SK-N-SH (cell line): ENCODE results near the gene FBXO15. TPM values are rescaled to one million over a fixed set of nuclear protein-coding genes. Genes with fewer than 3 reads are reported as not detected.

Source experiments
- CTCF ChIA-PET: fragments of 300-600, 350-600 bp; formaldehyde crosslinking; extraction: SDS; loops from one replicate; lab custom pipeline; 2021; lab: Yijun Ruan, JAX
- POLR2A ChIA-PET: fragments of 350-600 bp; sonication (Branson Sonifier 250); formaldehyde crosslinking; extraction: SDS; loops from one replicate; lab custom pipeline; 2020; ENCODE audit warnings: antibody characterized with exemption, inconsistent platforms; lab: Yijun Ruan, JAX
- DNase-seq: peaks from one replicate; pipeline ENCODE4 v3.0.0; 2012
- H2AFZ ChIP-seq: fragments of 200-600 bp; sonication (generic); 2 replicates; pipeline ENCODE4 v1.8.1; 2016; ENCODE audit warnings: antibody characterized with exemption, mild to moderate bottlenecking, low read depth
- H3F3A ChIP-seq: fragments of 200-600 bp; sonication (generic); replicated peaks from 2 replicates; pipeline ENCODE3; 2016; ENCODE audit warnings: antibody characterized with exemption, mild to moderate bottlenecking; ENCODE audit not compliant: insufficient read depth
- H3K27ac ChIP-seq, 2 experiments: fragments of 200-500 bp in 1 of 2; fragments of 200-600 bp in 1 of 2; sonication (Bioruptor generic) in 1 of 2; sonication (generic), shearing (Covaris generic) in 1 of 2; 2 replicates each; pipeline versions ENCODE4 v1.5.1 to v1.6.1; 2014 to 2016; ENCODE audit warnings: low read depth in 2 of 2, inconsistent platforms in 1 of 2, low read length in 1 of 2, mild to moderate bottlenecking in 1 of 2, mixed read lengths in 1 of 2
- H3K27me3 ChIP-seq: fragments of 200-600 bp; sonication (generic), shearing (Covaris generic); 2 replicates; pipeline ENCODE4 v1.6.1; 2016; ENCODE audit warnings: mixed run types; ENCODE audit not compliant: insufficient read depth
- H3K36me3 ChIP-seq, 2 experiments: fragments of 200-500 bp in 1 of 2; fragments of 200-600 bp in 1 of 2; sonication (Bioruptor generic) in 1 of 2; sonication (generic) in 1 of 2; replicated peaks in 1 of 2; 2 replicates each; pipeline versions ENCODE3 to v1.5.1; 2014 to 2016; ENCODE audit warnings: low read length in 1 of 2, mild to moderate bottlenecking in 1 of 2; ENCODE audit not compliant: insufficient read depth in 2 of 2, control insufficient read depth in 1 of 2
- H3K4me1 ChIP-seq, 2 experiments: fragments of 200-500 bp in 1 of 2; fragments of 200-600 bp in 1 of 2; sonication (Bioruptor generic) in 1 of 2; sonication (generic), shearing (Covaris generic) in 1 of 2; 2 replicates each; pipeline versions ENCODE4 v1.5.1 to v1.6.1; 2014 to 2016; ENCODE audit warnings: low read depth in 1 of 2, low read length in 1 of 2, mixed run types in 1 of 2; ENCODE audit not compliant: insufficient read depth in 2 of 2, control insufficient read depth in 1 of 2
- H3K4me2 ChIP-seq: fragments of 200-600 bp; sonication (generic), shearing (Covaris generic); 2 replicates; pipeline ENCODE4 v1.6.1; 2017; ENCODE audit warnings: mixed run types
- H3K4me3 ChIP-seq, 2 experiments: fragments of 200-500 bp in 1 of 2; fragments of 200-600 bp in 1 of 2; sonication (Bioruptor generic) in 1 of 2; sonication (generic), shearing (Covaris generic) in 1 of 2; 2 replicates each; pipeline versions ENCODE4 v1.5.1 to v1.8.1; 2014 to 2016; ENCODE audit warnings: low read depth in 2 of 2, inconsistent platforms in 1 of 2, low read length in 1 of 2, mild to moderate bottlenecking in 1 of 2, mixed read lengths in 1 of 2, moderate library complexity in 1 of 2
- H3K79me2 ChIP-seq: fragments of 200-600 bp; sonication (generic); 2 replicates; pipeline ENCODE4 v1.8.1; 2017; ENCODE audit warnings: mild to moderate bottlenecking; ENCODE audit not compliant: insufficient read depth
- H3K9ac ChIP-seq: fragments of 200-600 bp; sonication (generic); 2 replicates; pipeline ENCODE4 v1.6.1; 2017; ENCODE audit warnings: mixed run types
- H3K9me2 ChIP-seq: fragments of 200-600 bp; sonication (generic); 2 replicates; pipeline ENCODE4 v1.6.1; 2017; ENCODE audit warnings: mixed run types
- H3K9me3 ChIP-seq: fragments of 200-600 bp; sonication (generic); 2 replicates; pipeline ENCODE4 v1.6.1; 2017; ENCODE audit warnings: mixed run types, mild to moderate bottlenecking, moderate library complexity
- H4K20me1 ChIP-seq: fragments of 200-600 bp; sonication (generic); 2 replicates; pipeline ENCODE4 v1.6.1; 2017; ENCODE audit warnings: mild to moderate bottlenecking, mixed run types; ENCODE audit not compliant: insufficient read depth
- CHD2 ChIP-seq: fragments of 150-350 bp; IDR thresholded peaks from 2 replicates; pipeline ENCODE4 v1.6.1; 2018; ENCODE audit warnings: low read length; ENCODE audit not compliant: partially characterized antibody
- ELF1 ChIP-seq: IDR thresholded peaks from 2 replicates; pipeline ENCODE4 v1.4.0; 2012
- EP300 ChIP-seq, 2 experiments: IDR thresholded peaks; 2 replicates each; pipeline versions ENCODE4 v1.4.0 to v1.6.1; 2012; ENCODE audit warnings: borderline replicate concordance in 1 of 2, low read depth in 1 of 2, low read length in 1 of 2
- FOXJ3 ChIP-seq: sonication (generic); formaldehyde crosslinking; IDR thresholded peaks from 2 replicates; pipeline ENCODE4 v1.5.1; 2020; ENCODE audit warnings: mild to moderate bottlenecking, missing genetic modification reagents
- FOXM1 ChIP-seq: IDR thresholded peaks from 2 replicates; pipeline ENCODE4 v1.4.0; 2012; ENCODE audit warnings: low read depth, mild to moderate bottlenecking
- GATA2 ChIP-seq: sonication (generic); formaldehyde crosslinking; IDR thresholded peaks from 2 replicates; pipeline ENCODE4 v1.5.0; 2020; ENCODE audit warnings: mild to moderate bottlenecking, missing genetic modification reagents
- JUND ChIP-seq: IDR thresholded peaks from 2 replicates; pipeline ENCODE4 v1.4.0; 2012
- NFIC ChIP-seq: IDR thresholded peaks from 2 replicates; pipeline ENCODE4 v1.4.0; 2012; ENCODE audit warnings: borderline replicate concordance
- RFX5 ChIP-seq: IDR thresholded peaks from 2 replicates; pipeline ENCODE4 v1.6.1; 2012; ENCODE audit warnings: mild to moderate bottlenecking, improper control_type of control experiment, low read length
- RXRA ChIP-seq: IDR thresholded peaks from 2 replicates; pipeline ENCODE4 v1.4.0; 2012; ENCODE audit warnings: low read depth, mild to moderate bottlenecking, borderline replicate concordance
- WGBS: methylation state at CpG from one replicate; pipeline ENCODE4 v1.1.6; 2017; ENCODE audit warnings: low lambda C conversion rate; 5-methylcytosine and 5-hydroxymethylcytosine counted together
- polyA plus RNA-seq, 3 experiments: library from polyadenylated mRNA; depleted of rRNA; stranded (reverse); fragments of >200 nt; gene quantifications; 2 replicates each; pipeline ENCODE4 v1.2.3, GENCODE V29; 2012
- TF ChIP-seq, protein P1 (sequence below): IDR thresholded peaks from 2 replicates; pipeline ENCODE4 v1.4.0; 2012; ENCODE audit warnings: low read depth, borderline replicate concordance
- TF ChIP-seq, protein P2 (sequence below): IDR thresholded peaks from 2 replicates; pipeline ENCODE4; 2012

Gene FBXO15
- polyA plus RNA-seq, 1 of the 3 experiments (the other 2 are of a cell fraction), result 0.62 TPM

DNA sequence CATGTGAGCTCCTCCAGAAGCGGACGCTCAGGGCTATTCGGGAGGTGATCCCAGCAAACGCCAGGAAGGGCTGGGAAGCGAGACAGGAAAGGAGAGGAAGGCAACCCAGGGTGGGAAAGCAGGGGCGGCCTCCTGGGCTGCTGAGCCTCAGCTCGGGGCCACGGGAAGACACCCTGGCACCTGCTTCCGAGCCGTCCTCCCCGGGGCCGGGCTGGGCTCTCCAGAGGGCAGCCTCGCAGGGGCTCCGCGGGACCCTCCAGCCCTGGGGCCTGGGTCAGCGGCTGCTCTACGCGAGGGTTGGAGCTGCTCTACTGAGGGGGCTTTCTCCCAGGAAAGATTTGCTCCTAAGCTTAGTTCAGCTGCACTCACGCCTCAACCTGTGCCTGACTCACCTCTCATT is 34.7 kb upstream of the FBXO15 start:
- no peaks in the 10 kb centered on the region for H4K20me1 ChIP-seq
- no peaks in the 10 kb centered on the region for H3K9me3 ChIP-seq
- 27% methylated on average over 10 of the region's 19 CpGs for WGBS
- peaks cover 68% of the 10 kb centered on the region for H3K27me3 ChIP-seq
- H3K9ac ChIP-seq, result no peak overlapping the region
- no peak for DNase-seq
- H3F3A ChIP-seq, result no peaks in the 10 kb centered on the region
- no peaks in the 10 kb centered on the region for H3K79me2 ChIP-seq
- no peaks in the 10 kb centered on the region for H3K9me2 ChIP-seq
- H3K27ac ChIP-seq, result no peak overlapping the region
- no peaks in the 10 kb centered on the region for H3K36me3 ChIP-seq
- ChIA-PET POLR2A (no interaction called here), CTCF (interaction anchor here (0.9 to 1.1 kb wide), 3 partner anchors 15 to 365 kb away, joined by 3 to 6 read pairs (median 4); no protein-coding TSS in a partner anchor)
- H3K4me2 ChIP-seq, result no peak overlapping the region
- H2AFZ ChIP-seq, result no peak overlapping the region
- H3K4me1 ChIP-seq, result no peaks in the 10 kb centered on the region
- H3K4me3 ChIP-seq, result no peak overlapping the region
- TF ChIP-seq FOXM1 (no peak), EP300 (IDR thresholded peaks at IDR 0.05; ENCODE audit: borderline replicate concordance in 1 of 2, low read depth in 1 of 2, low read length in 1 of 2) (no peak), ELF1 (no peak), RFX5 (no peak)
- TF ChIP-seq, protein P1, sequence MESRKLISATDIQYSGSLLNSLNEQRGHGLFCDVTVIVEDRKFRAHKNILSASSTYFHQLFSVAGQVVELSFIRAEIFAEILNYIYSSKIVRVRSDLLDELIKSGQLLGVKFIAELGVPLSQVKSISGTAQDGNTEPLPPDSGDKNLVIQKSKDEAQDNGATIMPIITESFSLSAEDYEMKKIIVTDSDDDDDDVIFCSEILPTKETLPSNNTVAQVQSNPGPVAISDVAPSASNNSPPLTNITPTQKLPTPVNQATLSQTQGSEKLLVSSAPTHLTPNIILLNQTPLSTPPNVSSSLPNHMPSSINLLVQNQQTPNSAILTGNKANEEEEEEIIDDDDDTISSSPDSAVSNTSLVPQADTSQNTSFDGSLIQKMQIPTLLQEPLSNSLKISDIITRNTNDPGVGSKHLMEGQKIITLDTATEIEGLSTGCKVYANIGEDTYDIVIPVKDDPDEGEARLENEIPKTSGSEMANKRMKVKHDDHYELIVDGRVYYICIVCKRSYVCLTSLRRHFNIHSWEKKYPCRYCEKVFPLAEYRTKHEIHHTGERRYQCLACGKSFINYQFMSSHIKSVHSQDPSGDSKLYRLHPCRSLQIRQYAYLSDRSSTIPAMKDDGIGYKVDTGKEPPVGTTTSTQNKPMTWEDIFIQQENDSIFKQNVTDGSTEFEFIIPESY, result no peak
- TF ChIP-seq, protein P2, sequence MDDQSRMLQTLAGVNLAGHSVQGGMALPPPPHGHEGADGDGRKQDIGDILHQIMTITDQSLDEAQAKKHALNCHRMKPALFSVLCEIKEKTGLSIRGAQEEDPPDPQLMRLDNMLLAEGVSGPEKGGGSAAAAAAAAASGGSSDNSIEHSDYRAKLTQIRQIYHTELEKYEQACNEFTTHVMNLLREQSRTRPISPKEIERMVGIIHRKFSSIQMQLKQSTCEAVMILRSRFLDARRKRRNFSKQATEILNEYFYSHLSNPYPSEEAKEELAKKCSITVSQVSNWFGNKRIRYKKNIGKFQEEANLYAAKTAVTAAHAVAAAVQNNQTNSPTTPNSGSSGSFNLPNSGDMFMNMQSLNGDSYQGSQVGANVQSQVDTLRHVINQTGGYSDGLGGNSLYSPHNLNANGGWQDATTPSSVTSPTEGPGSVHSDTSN, result no peak

DNA sequence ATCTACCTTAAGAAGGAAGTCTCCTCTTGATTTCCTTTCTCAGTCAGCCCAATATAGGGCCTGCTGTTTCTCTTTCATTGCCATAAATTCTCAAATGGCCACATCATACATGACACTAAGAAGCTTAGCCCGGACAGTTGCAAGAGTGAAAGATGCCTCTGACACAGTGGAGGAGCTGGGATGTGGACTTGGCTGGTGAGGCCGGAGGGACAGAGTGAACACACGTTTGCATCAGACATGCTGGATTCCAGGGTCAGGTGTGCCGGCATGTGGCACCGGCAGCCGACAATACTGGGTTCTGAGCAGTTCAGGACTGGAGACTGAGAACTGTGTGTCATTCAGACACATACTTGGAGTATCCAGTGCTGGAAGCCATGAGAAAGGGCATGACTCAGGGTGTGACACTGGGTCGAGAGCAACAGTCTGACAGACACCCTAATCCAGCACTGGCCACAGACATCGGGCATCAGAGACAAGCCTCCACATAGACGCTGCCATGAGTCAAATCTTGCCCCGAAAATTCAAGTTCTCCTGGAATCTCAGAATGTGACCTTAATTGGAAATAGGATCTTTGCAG is 32.1 kb upstream of the FBXO15 start:
- no peaks in the 10 kb centered on the region for H3K36me3 ChIP-seq
- no peak overlapping the region for H3K9ac ChIP-seq
- DNase-seq, result no peak
- H3F3A ChIP-seq, result no peaks in the 10 kb centered on the region
- ChIA-PET POLR2A (no interaction called here), CTCF (interaction anchor here (1.0 kb wide), 1 partner anchor 163 kb away, joined by 7 read pairs; no protein-coding TSS in a partner anchor)
- no peaks in the 10 kb centered on the region for H3K79me2 ChIP-seq
- no peak overlapping the region for H2AFZ ChIP-seq
- H3K4me2 ChIP-seq, result no peak overlapping the region
- H3K9me2 ChIP-seq, result no peaks in the 10 kb centered on the region
- H3K27ac ChIP-seq, result no peak overlapping the region
- no peaks in the 10 kb centered on the region for H3K9me3 ChIP-seq
- no peaks in the 10 kb centered on the region for H4K20me1 ChIP-seq
- H3K27me3 ChIP-seq, result peaks cover 87% of the 10 kb centered on the region
- no peak overlapping the region for H3K4me3 ChIP-seq
- no peaks in the 10 kb centered on the region; a peak in 1 of 4 replicates for H3K4me1 ChIP-seq
- 29% methylated on average over 10 of the region's 10 CpGs for WGBS
- TF ChIP-seq ELF1 (no peak), JUND (no peak), CHD2 (no peak), FOXJ3 (CRISPR knock-in tag) (no peak), RXRA (no peak), EP300 (IDR thresholded peaks at IDR 0.05; ENCODE audit: borderline replicate concordance in 1 of 2, low read depth in 1 of 2, low read length in 1 of 2) (no peak), GATA2 (no peak), NFIC (no peak)
- TF ChIP-seq, protein P1, result no peak
- TF ChIP-seq, all 33 proteins: peak for 0
